Stimulated activated CD4-positive, alpha-beta T cell treated with anti-CD3 and anti-CD28 coated beads, Interleukin-2, amount 100 ng/mL, for 48 hours (primary cell): ENCODE results near the gene CD83.
"Not testable (repeated sequence)": the region's sequence is repeated elsewhere in the genome, so short reads cannot be mapped to it uniquely, and the experiment has no call there.

Experiments
- DNase-seq, 2 donors: peaks; one replicate each; pipeline ENCODE4 v3.0.0-alpha.2; 2020

CD83 gene

DNA sequence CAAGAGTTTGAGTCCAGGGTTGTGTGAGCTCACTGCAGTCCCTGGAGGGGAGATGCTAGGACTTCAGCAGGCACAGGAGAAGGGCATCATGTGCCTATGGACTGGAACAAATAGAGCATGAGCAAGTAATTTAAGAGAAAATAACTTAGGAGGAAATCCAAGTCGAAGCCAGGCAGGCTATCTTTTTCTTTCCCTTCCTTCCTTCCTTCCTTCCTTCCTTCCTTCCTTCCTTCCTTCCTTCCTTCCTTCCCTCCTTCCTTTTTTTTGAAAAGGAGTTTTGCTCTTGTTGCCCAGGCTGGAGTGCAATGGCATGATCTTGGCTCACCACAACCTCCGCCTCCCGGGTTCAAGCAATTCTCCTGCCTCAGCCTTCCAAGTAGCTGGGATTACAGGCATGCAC lies 33.7 kb downstream of the CD83 start:
- not testable (repeated sequence) for DNase-seq

DNA sequence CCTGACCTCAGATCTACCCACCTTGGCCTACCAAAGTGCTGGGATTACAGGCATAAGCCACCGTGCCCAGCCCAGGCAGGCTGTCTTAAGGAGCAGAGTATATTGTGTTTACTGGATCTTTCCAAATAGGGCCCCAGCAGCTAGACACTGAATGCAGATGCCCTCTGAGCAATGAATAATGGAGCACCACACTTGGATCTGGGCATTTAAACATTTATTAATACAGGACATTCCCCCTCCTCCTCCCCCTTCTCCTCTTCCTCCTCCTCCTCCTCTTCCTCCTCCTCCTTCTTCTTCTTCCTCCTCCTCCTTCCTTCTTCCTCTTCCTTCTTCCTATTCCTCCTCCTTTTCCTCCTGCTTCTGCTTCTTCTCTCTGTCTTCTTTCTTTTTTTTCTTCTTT lies 34.2 kb downstream of the CD83 start:
- DNase-seq: no peak

DNA sequence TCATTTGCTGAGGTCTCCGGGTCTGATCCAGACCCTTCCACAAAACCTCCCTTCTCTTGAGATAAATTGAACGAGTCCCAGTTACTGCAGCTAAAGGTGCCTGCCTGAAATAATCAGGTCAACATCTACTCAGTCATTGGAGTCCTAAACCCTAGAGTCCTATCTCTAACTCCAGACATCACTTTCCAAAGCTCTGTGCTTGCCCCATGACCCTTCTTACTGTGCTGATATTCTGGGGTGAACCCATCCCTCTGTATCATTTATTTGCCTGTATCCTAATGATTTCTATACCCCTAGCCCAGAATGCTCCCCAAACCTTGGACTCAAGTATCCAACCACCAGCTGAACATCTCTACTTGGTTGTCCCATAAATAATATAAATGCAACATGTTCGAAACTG lies 35.7 kb downstream of the CD83 start:
- no peak for DNase-seq

DNA sequence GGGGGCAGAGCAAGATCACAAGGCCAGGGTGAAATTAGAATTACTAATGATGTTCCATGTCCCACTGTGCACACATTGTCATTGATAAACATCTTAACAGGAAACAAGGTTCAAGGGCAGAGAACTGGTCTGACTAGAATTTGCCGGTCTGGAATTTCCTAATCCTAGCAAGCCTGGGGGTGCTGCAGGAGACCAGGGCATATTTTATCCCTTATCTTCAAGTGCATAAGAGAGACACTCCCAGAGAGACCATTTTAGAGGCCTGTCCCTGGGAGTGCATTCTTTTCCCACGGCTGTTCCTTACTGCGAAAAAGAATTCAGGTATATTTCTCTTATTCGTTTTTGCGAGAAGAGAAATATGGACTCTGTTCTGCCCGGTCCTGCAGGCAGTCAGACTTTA lies 41.5 kb downstream of the CD83 start:
- DNase-seq: no peak

DNA sequence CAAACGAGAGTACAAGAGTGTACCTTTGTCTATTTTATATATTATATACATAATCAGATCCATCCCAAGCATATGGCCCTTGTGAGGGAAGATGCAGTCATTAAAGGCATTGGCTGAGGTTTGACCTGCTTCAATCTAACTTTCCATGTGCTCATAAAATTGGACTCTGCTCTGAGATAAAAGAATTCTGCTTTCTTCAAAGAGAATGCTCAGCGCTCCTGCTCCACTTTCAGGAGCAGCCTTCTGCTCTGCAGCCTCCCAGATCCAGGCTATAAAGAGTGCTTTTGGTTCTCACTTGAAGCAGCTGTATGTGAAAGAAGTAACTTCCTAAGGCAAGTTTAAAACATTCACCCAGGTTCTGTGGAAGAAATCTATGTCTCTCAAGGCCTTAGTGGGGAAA lies 45.3 kb downstream of the CD83 start:
- no peak for DNase-seq

DNA sequence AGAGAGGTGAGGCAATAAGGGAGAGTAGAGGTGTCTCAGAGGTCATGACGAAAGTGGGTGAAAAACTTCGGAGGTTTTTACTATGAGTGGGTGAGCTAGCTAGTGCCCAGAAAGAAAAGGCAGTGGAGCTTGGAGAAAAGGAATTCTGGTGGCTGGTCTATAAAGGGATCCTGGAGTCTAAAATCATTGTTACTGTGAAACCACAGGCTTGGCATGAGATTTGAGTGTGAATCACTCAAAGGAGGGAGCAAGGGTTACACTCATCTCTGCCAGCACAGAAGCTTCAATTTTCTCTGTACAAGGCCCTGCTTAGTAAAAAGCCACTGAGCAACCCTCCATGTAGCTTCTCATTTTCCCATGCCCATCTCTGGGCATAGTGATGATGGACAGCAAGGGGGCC lies 47.5 kb downstream of the CD83 start:
- no peak for DNase-seq

DNA sequence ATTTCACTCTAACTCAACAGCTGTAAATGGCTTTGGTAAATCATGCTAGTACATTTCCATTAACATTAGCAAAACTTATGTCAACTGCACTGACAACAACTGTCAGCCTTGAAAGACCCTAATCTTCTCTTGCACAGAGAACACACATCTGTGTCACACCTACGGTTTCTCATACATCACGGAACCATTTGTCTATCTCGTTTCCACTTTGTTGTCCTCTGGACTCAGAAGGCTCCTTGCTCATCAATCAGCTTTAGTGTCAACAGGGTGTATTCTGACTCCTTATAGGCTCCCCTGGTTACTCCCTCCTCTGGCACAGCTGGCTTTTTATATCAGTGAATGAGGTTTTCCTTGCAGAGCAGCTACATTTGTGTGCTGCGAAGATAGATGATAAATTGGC lies 49.3 kb downstream of the CD83 start:
- DNase-seq: no peak

DNA sequence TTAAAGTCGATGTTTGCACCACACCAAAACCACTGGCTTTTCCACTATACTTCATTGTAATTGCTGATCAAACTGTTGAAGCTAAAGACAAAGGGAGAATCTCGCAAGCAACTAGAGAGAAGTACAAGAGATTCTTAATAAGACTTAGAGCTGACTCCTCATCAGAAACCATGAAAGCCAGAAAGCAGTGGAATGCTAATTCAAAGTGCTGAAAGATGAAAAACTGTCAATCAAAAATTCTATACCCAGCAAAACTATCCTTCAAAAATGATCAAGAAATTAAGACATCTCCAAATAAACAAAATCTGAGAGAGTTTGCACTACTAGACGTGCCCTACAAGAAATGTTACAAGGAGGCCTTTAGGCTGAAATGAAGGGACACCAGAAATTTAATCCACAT lies 52.6 kb downstream of the CD83 start:
- no peak for DNase-seq

DNA sequence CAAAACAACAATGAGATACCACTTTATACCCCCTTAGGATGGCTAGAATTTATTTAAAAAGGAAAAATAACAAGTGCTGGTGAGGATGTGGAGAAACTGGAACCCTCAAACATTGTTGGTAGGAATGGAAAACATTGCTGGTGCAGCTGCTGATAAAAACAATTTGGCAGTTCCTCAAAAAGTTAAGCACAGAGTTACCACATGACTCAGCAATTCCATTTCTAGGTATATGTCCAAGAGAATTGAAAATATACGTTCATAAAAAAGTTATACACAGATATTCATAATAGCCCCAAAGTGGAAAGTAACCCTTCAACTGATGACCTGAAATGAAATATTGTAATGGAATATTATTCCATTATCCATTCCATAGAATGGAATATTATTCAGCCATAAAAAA lies 55.0 kb downstream of the CD83 start:
- no peak for DNase-seq

DNA sequence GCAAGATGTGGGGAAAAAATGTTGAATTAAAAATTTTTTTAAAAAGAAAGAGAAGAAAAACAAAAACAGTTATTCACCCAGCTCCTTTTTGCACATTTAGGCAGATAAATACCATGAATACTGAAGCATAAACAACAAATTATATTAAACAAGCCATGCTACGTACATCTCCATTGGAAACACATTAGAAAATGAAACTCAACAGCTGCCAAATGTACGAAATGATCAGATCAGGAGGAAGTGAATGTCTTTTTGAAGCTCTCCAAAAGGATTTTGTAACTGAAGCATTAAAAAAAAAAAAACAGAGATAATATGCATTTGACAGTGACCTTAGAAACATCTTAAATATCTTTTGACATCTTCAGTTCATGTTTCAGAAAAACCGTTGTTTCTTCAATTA lies 56.7 kb downstream of the CD83 start:
- DNase-seq: no peak

DNA sequence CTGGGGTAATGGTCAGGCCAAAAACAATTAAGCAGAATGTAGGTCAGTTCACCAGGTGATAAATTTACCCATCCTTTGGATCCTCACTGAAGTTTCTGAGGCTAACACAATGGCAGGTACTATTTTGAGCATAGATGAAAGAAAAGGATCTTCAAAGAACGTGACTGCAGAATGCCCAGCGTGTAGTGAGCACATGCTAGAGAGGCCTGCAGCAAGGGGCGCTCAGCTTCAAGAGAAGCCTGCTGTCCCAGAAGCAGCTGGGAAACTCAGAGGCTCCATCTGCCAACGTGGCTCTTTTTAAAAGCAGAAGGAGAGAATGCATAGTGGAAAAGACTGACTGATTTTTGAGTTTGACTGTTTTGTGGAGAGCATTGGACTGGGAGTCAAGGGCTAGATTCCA lies 57.4 kb downstream of the CD83 start:
- no peak for DNase-seq

DNA sequence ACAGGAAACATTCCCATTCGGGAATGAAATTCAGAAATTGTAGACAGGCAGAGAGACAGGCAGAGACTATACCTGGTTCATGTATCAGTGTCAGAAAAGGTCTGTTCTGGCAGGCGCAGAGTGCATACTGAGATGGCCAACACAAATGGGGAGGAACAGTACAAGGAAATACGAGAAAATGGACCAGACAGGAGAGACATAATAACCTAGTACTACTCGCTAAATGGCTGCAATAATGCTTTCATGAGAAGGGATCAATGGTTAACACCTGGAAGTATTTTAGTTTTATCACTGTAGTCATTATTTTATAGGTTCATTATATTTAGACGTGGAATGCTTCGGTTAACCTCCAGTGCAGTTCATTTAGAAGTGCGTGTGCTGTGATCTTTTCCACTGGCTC lies 58.9 kb downstream of the CD83 start:
- DNase-seq: no peak

DNA sequence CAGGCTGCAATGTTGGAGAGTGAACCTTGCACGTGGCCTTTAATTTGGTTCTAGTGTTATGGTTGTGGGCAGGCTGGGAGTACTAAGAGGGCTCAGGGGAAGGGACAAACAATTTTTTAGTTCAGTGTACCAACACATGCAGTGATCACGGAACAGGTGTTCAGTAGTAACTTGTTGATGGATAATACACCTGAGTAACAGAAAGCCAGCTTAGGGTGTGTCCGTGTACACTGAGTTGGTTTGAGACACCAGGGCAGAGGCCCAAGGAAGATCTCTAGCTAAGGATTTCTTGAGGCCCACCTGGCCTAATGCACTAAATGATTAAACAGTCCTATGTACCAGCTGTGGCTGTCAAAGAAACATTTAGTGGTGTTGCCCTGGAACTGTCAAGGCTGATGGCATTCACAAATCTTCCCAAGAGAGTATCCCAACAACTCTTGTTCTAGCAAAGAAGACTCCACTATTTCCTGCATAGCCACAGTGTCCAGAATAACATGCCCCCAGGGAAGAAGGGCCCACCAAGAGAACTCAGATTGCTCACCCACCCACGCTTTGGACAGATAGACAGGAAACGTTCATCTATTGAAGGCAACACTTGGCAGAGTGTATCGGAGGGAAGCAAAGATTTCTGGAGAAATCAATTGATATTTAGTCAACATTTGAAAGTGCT lies 60.0 kb downstream of the CD83 start:
- DNase-seq: no peak

DNA sequence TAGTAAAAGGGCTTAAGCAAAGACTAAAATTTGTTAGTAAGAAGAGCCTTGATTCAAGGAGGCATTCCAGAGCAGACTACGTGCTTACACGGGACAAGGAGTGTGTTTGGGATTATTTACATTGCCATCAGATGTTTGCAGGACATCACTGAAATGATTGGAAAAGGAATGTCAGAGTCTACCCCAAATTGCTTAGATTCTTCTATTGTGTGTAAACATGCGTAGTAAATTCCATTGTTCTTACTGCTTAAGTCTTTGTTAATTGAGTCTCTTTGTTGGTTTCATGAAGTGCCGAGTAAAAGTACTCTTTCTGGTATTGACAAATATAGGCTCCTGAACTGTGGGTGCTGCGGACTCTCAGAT lies 60.5 kb downstream of the CD83 start:
- no peak for DNase-seq

DNA sequence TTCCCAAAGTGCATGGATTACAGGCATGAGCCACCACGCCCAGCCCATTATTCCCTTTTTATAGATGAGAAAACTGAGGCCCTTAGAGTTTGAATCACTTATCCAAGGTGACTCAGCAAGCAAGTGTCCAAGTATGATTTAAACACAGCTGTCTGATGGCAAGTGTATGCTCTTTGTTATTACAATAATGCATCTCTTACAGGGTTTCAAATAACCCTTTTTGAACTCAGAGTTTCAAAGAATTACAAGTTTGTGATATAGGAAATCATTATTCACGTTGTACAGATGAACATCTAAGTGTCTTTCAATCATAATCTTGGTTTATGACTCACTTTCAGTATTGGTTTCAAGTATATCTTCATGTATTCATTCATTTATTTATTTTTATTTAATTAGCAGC lies 63.0 kb downstream of the CD83 start:
- no peak for DNase-seq

DNA sequence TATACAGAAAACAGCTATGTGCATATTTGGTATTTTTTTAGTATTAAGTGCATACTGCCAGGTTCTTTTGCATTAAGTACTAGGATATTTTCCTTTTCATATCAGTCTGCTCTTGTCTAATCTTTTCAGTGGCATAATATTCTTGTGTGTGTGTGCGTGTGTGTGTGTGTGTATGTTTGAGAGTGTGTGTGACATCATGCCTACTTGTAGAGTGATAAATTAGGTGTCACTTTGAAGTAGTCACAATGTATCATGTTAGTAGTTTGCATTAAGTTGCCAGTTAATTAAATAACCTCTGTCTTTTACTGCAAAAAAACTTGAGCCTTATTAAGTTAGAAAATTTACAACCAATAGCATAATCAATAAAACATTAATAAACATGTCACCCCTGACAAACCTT lies 65.3 kb downstream of the CD83 start:
- DNase-seq: no peak
